Upper lobe of right lung (tissue), 1 donor: ENCODE results near the gene CLIC3. TPM values are rescaled to one million over a fixed set of nuclear protein-coding genes. Genes with fewer than 3 reads are reported as not detected.
A peak's percentile ranks its signal among the peaks of the same experiment; 100 is the strongest.

Experiments
- ATAC-seq: fragments of 200-7000 bp; cut with Tn5 transposase; one replicate; pipeline ENCODE4 v1.9.1; 2020; ENCODE audit warnings: mild to moderate bottlenecking, moderate library complexity
- DNase-seq: peaks from one replicate; pipeline ENCODE4 v3.0.0-alpha.2; 2020
- H3K27ac ChIP-seq: fragments of 200-600 bp; one replicate; pipeline ENCODE4 v1.8.0; 2022
- H3K27me3 ChIP-seq: fragments of 200-600 bp; one replicate; pipeline ENCODE4 v1.8.0; 2022; ENCODE audit warnings: mild to moderate bottlenecking
- H3K36me3 ChIP-seq: fragments of 200-600 bp; one replicate; pipeline ENCODE4 v1.8.0; 2022
- H3K4me1 ChIP-seq: fragments of 200-600 bp; one replicate; pipeline ENCODE4 v1.8.0; 2022
- H3K4me3 ChIP-seq: fragments of 200-600 bp; one replicate; pipeline ENCODE4 v1.8.0; 2022; ENCODE audit warnings: mild to moderate bottlenecking
- H3K9me3 ChIP-seq: fragments of 200-600 bp; one replicate; pipeline ENCODE4 v1.8.0; 2022
- CTCF ChIP-seq: fragments of 200-600 bp; IDR thresholded peaks from one replicate; pipeline ENCODE4 v1.8.0; 2022; ENCODE audit warnings: antibody characterized with exemption
- intact Hi-C: fragments of 100-400 bp; cut with DNase I; formaldehyde crosslinking; loops from one replicate; pipeline ENCODE4 v1.11.0; 2022
- total RNA-seq: library from RNA; stranded (reverse); fragmentation: NEBNext Ultra II Directional; extraction: Animal tissue kit (Norgen Biotek cat#: 25700); gene quantifications from one replicate; pipeline ENCODE4 v1.2.1, GENCODE V29; 2021
- donor health status: DM: no; HTN: yes; CAD: no; lungs with severe emphysema.

CLIC3 gene
- total RNA-seq, 1 donor from 2014 or later = 80.7 TPM

DNA sequence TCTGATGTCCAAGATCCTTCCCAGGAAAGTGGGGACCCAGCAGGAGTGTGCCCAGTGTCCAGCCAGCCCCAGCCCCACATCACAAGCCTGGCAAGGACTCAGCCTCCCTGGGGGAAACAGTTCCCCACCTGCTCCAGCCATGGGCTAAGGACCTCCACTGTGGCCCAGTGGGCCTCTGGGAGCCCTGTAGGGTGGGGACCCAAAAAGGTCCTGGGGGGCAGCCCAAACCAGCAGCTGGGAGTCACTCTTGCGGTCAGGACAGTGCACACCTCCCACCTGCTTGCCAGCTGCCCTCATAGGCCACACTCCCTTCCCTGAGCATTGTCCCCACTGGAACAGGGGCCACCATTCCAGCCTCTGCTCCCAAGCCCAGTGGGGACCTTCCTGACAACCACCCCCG, 30.0 kb upstream of the CLIC3 start:
- H3K27ac ChIP-seq = no peak overlapping the region
- peaks cover 35% of the 10 kb centered on the region for H3K4me1 ChIP-seq
- intact Hi-C loops = no loop called here
- no peaks in the 10 kb centered on the region for H3K9me3 ChIP-seq
- TF ChIP-seq CTCF = no peak
- H3K4me3 ChIP-seq = no peak overlapping the region
- no peaks in the 10 kb centered on the region for H3K36me3 ChIP-seq
- no peaks in the 10 kb centered on the region for H3K27me3 ChIP-seq
- no peak for DNase-seq
- no peak for ATAC-seq

- no peaks in the 10 kb centered on the region for H3K9me3 ChIP-seq
- H3K27ac ChIP-seq = no peak overlapping the region
- ATAC-seq (no peak), DNase-seq (no peak)
- H3K36me3 ChIP-seq = no peaks in the 10 kb centered on the region
- no peaks in the 10 kb centered on the region for H3K27me3 ChIP-seq
- intact Hi-C loops = no loop called here
- H3K4me1 ChIP-seq = peaks cover 27% of the 10 kb centered on the region
- no peak overlapping the region for H3K4me3 ChIP-seq
- TF ChIP-seq CTCF = no peak
Observed at GRCh38 chr9:137025517-137025966, 29.2 kb upstream of the CLIC3 start.

GRCh38 chr9:137023583-137023991, 27.2 kb upstream of the CLIC3 start:
- intact Hi-C loops = no loop called here
- no peak for ATAC-seq
- TF ChIP-seq CTCF = no peak
- Histone ChIP-seq H3K4me1 (peaks cover 13% of the 10 kb centered on the region), H3K36me3 (no peaks in the 10 kb centered on the region), H3K27me3 (no peaks in the 10 kb centered on the region), H3K27ac (no peak overlapping the region), H3K4me3 (no peak overlapping the region), H3K9me3 (no peaks in the 10 kb centered on the region)
- no peak for DNase-seq

- peaks cover 11% of the 10 kb centered on the region for H3K4me1 ChIP-seq
- ATAC-seq = no peak
- no peak for TF ChIP-seq CTCF
- DNase-seq = no peak
- H3K4me3 ChIP-seq = no peak overlapping the region
- H3K9me3 ChIP-seq = no peaks in the 10 kb centered on the region
- no peaks in the 10 kb centered on the region for H3K27me3 ChIP-seq
- intact Hi-C loops = no loop called here
- H3K27ac ChIP-seq = no peak overlapping the region
- no peaks in the 10 kb centered on the region for H3K36me3 ChIP-seq
Observed at GRCh38 chr9:137023157-137023556, 26.8 kb upstream of the CLIC3 start.

GRCh38 chr9:137022662-137023008, 26.3 kb upstream of the CLIC3 start:
- peaks cover 11% of the 10 kb centered on the region for H3K4me1 ChIP-seq
- no peak for TF ChIP-seq CTCF
- H3K4me3 ChIP-seq = no peak overlapping the region
- H3K27ac ChIP-seq = no peak overlapping the region
- no peaks in the 10 kb centered on the region for H3K36me3 ChIP-seq
- ATAC-seq (no peak), DNase-seq (no peak)
- no peaks in the 10 kb centered on the region for H3K27me3 ChIP-seq
- intact Hi-C loops = no loop called here
- no peaks in the 10 kb centered on the region for H3K9me3 ChIP-seq

DNA sequence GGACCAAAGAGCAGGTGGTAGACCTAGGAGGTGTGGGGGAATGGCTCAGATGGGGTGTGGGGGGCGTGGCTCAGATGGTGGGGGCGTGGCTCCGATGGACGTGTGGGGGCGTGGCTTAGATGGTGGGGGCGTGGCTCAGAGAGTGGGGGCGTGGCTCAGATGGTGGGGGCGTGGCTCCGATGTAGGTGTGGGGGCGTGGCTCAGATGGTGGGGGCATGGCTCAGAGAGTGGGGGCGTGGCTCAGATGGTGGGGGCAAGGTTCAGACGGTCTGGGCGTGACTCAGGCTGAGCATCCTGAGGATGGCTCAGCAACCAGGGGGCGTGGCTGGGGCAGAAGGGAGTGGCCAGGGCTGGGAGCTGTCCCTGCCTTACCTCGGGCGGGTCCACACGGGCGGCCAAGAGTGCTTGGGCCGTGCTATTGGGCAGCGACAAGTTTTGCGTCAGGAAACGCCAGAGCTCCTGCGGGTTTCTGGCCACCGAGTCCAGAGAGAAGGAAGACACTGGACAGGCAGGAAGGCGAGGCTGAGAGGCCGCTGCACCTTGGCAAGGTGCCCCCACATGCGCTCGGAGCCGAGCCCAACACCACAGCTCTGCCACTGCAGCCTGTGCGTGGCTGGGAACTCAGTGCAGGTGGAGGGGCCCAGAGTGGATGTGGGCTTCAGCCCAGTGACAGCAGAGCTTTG, 25.8 kb upstream of the CLIC3 start:
- ATAC-seq (peak; percentile 74), DNase-seq (peak; percentile 81)
- no peaks in the 10 kb centered on the region for H3K9me3 ChIP-seq
- H3K27me3 ChIP-seq = no peaks in the 10 kb centered on the region
- no peaks in the 10 kb centered on the region for H3K36me3 ChIP-seq
- no peak overlapping the region for H3K4me3 ChIP-seq
- H3K4me1 ChIP-seq = peaks cover 6% of the 10 kb centered on the region
- no peak for TF ChIP-seq CTCF
- intact Hi-C loops = no loop called here
- H3K27ac ChIP-seq = no peak overlapping the region
